ENCODE results near the gene ATG16L2.

DNA sequence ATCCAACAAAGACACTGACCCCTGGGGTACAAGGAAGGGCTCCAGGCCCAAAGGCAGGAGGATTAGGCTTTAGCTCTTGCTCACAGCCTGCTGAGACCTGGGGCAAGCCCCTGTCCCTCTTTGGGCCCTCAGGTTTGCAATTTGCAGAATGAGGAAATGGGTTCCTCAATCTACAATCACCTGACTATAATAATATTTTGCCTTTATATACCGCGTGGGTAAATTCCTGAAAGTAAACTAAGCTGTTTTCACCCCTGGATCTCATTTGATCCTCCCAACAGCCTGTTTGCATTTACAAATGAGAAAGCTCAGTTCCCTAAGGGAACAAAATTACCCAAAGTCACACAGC is 21.2 kb upstream of the ATG16L2 start:
- TF ChIP-seq, protein P1, sequence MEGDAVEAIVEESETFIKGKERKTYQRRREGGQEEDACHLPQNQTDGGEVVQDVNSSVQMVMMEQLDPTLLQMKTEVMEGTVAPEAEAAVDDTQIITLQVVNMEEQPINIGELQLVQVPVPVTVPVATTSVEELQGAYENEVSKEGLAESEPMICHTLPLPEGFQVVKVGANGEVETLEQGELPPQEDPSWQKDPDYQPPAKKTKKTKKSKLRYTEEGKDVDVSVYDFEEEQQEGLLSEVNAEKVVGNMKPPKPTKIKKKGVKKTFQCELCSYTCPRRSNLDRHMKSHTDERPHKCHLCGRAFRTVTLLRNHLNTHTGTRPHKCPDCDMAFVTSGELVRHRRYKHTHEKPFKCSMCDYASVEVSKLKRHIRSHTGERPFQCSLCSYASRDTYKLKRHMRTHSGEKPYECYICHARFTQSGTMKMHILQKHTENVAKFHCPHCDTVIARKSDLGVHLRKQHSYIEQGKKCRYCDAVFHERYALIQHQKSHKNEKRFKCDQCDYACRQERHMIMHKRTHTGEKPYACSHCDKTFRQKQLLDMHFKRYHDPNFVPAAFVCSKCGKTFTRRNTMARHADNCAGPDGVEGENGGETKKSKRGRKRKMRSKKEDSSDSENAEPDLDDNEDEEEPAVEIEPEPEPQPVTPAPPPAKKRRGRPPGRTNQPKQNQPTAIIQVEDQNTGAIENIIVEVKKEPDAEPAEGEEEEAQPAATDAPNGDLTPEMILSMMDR (IDR thresholded peaks at IDR 0.05; ENCODE audit: low read depth, low read length, poor library complexity, severe bottlenecking): no peak
- TF ChIP-seq EZH2phosphoT487 (IDR thresholded peaks at IDR 0.05; ENCODE audit: borderline replicate concordance, low read length): no peak

Data from DOHH2 (cell line).